ENCODE data around the gene CPA4.

CPA4 gene

DNA sequence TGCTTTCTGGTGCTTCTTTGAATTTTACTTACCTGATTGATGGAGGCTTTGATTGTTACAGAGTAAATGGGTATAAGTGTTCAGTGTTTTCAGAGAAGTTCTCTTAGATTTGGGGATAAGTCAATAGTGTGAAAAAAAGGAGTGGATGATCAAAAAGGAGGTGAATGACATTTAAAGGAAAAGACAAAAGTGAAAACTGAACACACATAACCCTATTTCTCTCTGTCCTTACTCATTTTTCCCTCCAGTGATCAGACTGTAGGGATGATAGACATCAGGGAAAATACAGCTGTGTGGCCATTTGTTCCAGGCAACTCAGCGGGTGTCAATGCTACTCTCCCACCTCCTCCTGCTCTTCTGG is 26.0 kb upstream of the CPA4 start:
- Histone ChIP-seq H3K36me3 (ENCODE audit: control insufficient read depth, low read length) (no peaks in the 10 kb centered on the region), H3K27me3 (ENCODE audit: control insufficient read depth, low read length) (peaks cover 11% of the 10 kb centered on the region; the same call in 1 of the 2 replicates), H3K27ac (ENCODE audit: low read depth, low read length) (no peak overlapping the region), H4K20me1 (ENCODE audit: control insufficient read depth, insufficient read depth, low read depth, low read length) (no peaks in the 10 kb centered on the region), H3F3A (ENCODE audit: control insufficient read depth, insufficient read depth) (no peaks in the 10 kb centered on the region), H3K4me1 (ENCODE audit: control insufficient read depth, low read length) (no peaks in the 10 kb centered on the region), H3K4me3 (ENCODE audit: low read length) (no peak overlapping the region), H3K79me2 (ENCODE audit: control insufficient read depth, low read length) (no peaks in the 10 kb centered on the region), H3K4me2 (ENCODE audit: low read length) (no peak overlapping the region), H3K9me3 (ENCODE audit: control insufficient read depth, insufficient read depth, low read length) (no peaks in the 10 kb centered on the region), H3K9me2 (replicated peaks; ENCODE audit: control insufficient read depth, low read length) (no peaks in the 10 kb centered on the region)
- TF ChIP-seq, protein P1, sequence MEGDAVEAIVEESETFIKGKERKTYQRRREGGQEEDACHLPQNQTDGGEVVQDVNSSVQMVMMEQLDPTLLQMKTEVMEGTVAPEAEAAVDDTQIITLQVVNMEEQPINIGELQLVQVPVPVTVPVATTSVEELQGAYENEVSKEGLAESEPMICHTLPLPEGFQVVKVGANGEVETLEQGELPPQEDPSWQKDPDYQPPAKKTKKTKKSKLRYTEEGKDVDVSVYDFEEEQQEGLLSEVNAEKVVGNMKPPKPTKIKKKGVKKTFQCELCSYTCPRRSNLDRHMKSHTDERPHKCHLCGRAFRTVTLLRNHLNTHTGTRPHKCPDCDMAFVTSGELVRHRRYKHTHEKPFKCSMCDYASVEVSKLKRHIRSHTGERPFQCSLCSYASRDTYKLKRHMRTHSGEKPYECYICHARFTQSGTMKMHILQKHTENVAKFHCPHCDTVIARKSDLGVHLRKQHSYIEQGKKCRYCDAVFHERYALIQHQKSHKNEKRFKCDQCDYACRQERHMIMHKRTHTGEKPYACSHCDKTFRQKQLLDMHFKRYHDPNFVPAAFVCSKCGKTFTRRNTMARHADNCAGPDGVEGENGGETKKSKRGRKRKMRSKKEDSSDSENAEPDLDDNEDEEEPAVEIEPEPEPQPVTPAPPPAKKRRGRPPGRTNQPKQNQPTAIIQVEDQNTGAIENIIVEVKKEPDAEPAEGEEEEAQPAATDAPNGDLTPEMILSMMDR (IDR thresholded peaks at IDR 0.05; ENCODE audit: low read depth, low read length, poor library complexity, severe bottlenecking) = no peak
- TF ChIP-seq EZH2phosphoT487 (IDR thresholded peaks at IDR 0.05; ENCODE audit: borderline replicate concordance, low read length) = no peak

DNA sequence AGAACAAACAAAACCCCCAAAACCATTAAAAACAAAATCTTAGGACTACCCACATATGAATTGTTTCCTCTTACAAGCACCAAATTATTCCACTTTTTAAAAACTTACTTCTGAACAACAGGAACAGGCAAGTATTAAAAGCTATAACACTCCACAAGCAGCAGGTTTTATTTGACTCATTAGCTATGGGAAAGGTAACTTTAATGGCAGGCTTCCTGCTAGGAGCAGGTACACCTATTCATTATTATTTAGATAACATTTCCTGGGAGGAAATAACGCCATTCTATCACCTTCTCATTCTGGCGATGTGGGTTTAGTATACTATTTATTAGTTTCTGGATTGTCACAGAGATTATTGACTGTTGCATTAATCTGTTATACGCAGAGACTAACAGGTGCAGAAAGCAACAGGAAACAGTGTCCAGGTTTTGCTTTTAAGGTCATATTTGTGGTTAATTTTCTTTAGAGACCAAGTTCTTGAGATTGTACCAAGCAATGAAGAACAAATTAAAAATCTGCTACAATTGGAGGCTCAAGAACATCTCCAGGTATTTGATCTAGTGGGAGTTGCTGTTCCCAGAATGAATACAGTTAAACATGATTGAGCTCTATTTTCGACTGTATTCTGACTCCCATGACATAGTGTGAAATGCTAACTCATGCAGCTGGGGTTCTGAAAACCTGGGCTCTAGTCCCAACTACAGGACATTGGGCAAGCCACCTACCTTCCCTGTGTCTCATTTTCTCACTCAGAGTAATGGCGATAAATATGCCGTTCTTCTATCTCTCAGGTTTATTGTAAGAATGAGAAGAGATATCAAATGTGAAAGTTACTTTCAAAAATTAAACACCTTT is 24.3 kb upstream of the CPA4 start:
- Histone ChIP-seq H3K79me2 (ENCODE audit: control insufficient read depth, low read length) (no peaks in the 10 kb centered on the region), H4K20me1 (ENCODE audit: control insufficient read depth, insufficient read depth, low read depth, low read length) (no peaks in the 10 kb centered on the region), H3K27me3 (ENCODE audit: control insufficient read depth, low read length) (peaks cover 11% of the 10 kb centered on the region; the same call in 1 of the 2 replicates), H3F3A (ENCODE audit: control insufficient read depth, insufficient read depth) (no peaks in the 10 kb centered on the region), H3K27ac (ENCODE audit: low read depth, low read length) (no peak overlapping the region), H3K36me3 (ENCODE audit: control insufficient read depth, low read length) (no peaks in the 10 kb centered on the region), H3K4me3 (ENCODE audit: low read length) (no peak overlapping the region), H3K9me3 (ENCODE audit: control insufficient read depth, insufficient read depth, low read length) (no peaks in the 10 kb centered on the region), H3K4me1 (ENCODE audit: control insufficient read depth, low read length) (no peaks in the 10 kb centered on the region), H3K9me2 (replicated peaks; ENCODE audit: control insufficient read depth, low read length) (no peaks in the 10 kb centered on the region), H3K4me2 (ENCODE audit: low read length) (no peak overlapping the region)
- TF ChIP-seq, protein P1 (IDR thresholded peaks at IDR 0.05; ENCODE audit: low read depth, low read length, poor library complexity, severe bottlenecking) = no peak
- TF ChIP-seq EZH2phosphoT487 (IDR thresholded peaks at IDR 0.05; ENCODE audit: borderline replicate concordance, low read length) = no peak

DNA sequence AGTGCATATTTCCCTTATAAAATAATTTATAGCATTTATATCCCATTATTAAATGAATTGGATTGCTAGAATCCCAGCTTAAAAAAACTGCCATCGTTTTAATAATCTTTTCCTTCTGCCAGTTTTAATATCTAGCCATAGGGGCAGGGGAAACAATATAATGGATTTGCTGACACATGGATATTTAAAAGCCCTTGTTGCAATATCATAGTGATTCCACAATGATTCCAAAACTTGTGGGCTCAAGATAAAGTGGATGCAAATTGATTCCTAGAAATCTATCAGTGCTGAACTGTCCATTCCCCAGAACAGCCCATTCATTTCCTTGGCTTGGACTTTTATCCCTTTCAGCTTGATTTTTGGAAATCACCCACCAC is 23.7 kb upstream of the CPA4 start:
- Histone ChIP-seq H3K27me3 (ENCODE audit: control insufficient read depth, low read length) (peaks cover 11% of the 10 kb centered on the region; the same call in 1 of the 2 replicates), H3K79me2 (ENCODE audit: control insufficient read depth, low read length) (no peaks in the 10 kb centered on the region), H3K36me3 (ENCODE audit: control insufficient read depth, low read length) (no peaks in the 10 kb centered on the region), H3K4me3 (ENCODE audit: low read length) (no peak overlapping the region), H3K9me2 (replicated peaks; ENCODE audit: control insufficient read depth, low read length) (no peaks in the 10 kb centered on the region), H4K20me1 (ENCODE audit: control insufficient read depth, insufficient read depth, low read depth, low read length) (no peaks in the 10 kb centered on the region), H3K4me2 (ENCODE audit: low read length) (no peak overlapping the region), H3K4me1 (ENCODE audit: control insufficient read depth, low read length) (no peaks in the 10 kb centered on the region), H3K9me3 (ENCODE audit: control insufficient read depth, insufficient read depth, low read length) (no peaks in the 10 kb centered on the region), H3F3A (ENCODE audit: control insufficient read depth, insufficient read depth) (no peaks in the 10 kb centered on the region), H3K27ac (ENCODE audit: low read depth, low read length) (no peak overlapping the region)
- TF ChIP-seq EZH2phosphoT487 (IDR thresholded peaks at IDR 0.05; ENCODE audit: borderline replicate concordance, low read length) = no peak
- TF ChIP-seq, protein P1 (IDR thresholded peaks at IDR 0.05; ENCODE audit: low read depth, low read length, poor library complexity, severe bottlenecking) = no peak
